NT2/D1 (cell line): ENCODE data around the gene TOX2.

Experiments
- YY1 ChIP-seq: IDR thresholded peaks from 2 replicates; pipeline ENCODE4 v1.6.1; 2011; ENCODE audit not compliant: insufficient read length, insufficient read depth
- ZNF274 ChIP-seq: IDR thresholded peaks from 2 replicates; pipeline ENCODE4 v1.6.1; 2011; ENCODE audit warnings: mild to moderate bottlenecking, low read depth, low read length

DNA sequence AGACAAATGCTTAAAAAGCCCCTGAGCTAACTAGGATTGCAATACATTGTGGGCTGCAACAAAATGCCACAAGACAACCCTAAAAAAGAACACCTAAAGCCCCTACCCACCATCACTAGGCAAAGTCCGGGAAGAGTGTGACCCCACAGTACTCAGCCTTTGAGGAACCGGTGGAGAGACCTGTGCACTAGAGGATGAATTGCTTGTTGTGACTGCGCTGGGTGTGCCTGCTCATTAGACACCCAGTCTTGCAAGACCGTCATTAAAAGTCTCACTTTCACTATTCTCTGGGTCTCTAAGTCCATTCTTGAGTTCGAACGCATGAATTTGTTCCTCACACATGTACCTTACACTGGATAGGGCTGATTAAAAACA lies 183.6 kb downstream of the TOX2 start:
- TF ChIP-seq ZNF274 (no peak), YY1 (no peak)
